ENCODE data around the gene NDUFV2.
"Not testable (repeated sequence)": the region's sequence is repeated elsewhere in the genome, so short reads cannot be mapped to it uniquely, and the experiment has no call there.

NDUFV2 gene

DNA sequence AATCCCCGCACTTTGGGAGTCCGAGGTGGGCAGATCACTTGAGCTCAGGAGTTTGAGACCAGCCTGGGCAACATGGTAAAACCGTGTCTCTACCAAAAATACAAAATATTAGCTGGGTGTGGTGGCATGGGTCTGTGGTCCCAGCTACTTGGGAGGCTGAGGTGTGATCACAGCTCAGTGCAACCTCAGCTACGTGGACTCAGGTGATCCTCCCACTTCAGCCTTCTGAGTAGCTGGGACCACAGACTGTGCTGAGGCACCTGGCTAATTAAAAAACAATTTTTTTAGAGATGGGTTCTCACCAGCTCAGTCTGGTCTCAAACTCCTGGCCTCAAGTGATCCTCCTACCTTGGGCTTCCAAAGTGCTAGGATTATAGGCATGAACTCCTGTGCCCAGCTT, 57.5 kb downstream of the NDUFV2 start:
- H3K27me3 ChIP-seq (ENCODE audit: low read depth): no peaks in the 10 kb centered on the region
- DNase-seq (ENCODE audit: low spot score in 2 of 2): no peak
- no peaks in the 10 kb centered on the region for H3K9me3 ChIP-seq
- no peak overlapping the region for H3K4me3 ChIP-seq
- peaks cover 4% of the 10 kb centered on the region; the same call in 1 of the 2 replicates for H3K4me1 ChIP-seq
- in situ Hi-C loops (cut with MboI; ENCODE audit: low sequenced_read_pairs): no loop called here
- H3K36me3 ChIP-seq (replicated peaks): no peaks in the 10 kb centered on the region

DNA sequence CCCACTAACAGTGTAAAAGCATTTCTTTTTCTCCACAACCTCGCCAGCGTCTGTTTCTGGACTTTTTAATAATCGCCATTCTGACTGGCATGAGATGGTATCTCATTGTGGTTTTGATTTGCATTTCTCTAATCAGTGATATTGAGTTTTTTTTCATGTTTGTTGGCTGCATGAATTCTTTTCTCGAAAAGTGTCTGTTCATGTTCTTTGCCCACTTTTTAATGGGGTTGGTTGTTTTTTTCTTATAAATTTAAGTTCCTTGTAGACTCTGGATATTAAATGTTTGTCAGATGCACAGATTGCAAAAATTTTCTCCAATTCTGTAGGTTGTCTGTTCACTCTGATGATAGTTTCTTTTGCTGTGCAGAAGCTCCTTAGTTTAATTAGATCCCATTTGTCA, 60.2 kb downstream of the NDUFV2 start:
- in situ Hi-C loops (cut with MboI; ENCODE audit: low sequenced_read_pairs); H3K36me3 ChIP-seq (replicated peaks); DNase-seq (ENCODE audit: low spot score in 2 of 2); H3K9me3 ChIP-seq; H3K27me3 ChIP-seq (ENCODE audit: low read depth); H3K4me1 ChIP-seq; H3K4me3 ChIP-seq: not testable (repeated sequence)

DNA sequence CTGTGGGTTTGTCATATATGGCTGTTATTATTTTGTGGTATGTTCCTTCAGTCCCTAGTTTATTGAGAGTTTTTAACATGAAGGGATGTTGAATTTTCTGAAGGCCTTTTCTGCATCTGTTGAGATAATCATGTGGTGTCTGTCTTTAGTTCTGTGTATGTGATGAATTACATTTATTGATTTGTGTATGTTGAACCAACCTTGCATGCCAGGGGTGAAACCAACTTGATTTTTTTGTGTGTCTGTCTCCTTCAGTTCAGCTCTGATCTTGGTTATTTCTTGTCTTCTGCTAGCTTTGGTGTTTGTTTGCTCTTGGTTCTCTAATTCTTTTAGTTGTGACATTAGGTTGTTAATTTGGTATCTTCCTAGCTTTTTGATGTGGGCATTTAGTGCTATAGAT, 61.6 kb downstream of the NDUFV2 start:
- DNase-seq (ENCODE audit: low spot score in 2 of 2); H3K36me3 ChIP-seq (replicated peaks); in situ Hi-C loops (cut with MboI; ENCODE audit: low sequenced_read_pairs); H3K4me3 ChIP-seq; H3K27me3 ChIP-seq (ENCODE audit: low read depth); H3K4me1 ChIP-seq; H3K9me3 ChIP-seq: not testable (repeated sequence)

DNA sequence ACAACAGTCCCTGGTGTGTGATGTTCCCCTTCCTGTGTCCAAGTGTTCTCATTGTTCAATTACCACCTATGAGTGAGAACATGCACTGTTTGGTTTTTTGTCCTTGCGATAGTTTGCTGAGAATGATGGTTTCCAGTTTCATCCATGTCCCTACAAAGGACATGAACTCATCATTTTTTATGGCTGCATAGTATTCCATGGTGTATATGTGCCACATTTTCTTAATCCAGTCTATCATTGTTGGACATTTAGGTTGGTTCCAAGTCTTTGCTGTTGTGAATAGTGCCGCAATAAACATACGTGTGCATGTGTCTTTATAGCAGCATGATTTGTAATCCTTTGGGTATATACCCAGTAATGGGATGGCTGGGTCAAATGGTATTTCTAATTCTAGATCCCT, 63.4 kb downstream of the NDUFV2 start:
- DNase-seq (ENCODE audit: low spot score in 2 of 2); H3K27me3 ChIP-seq (ENCODE audit: low read depth); H3K36me3 ChIP-seq (replicated peaks); H3K4me1 ChIP-seq; in situ Hi-C loops (cut with MboI; ENCODE audit: low sequenced_read_pairs); H3K9me3 ChIP-seq; H3K4me3 ChIP-seq: not testable (repeated sequence)

DNA sequence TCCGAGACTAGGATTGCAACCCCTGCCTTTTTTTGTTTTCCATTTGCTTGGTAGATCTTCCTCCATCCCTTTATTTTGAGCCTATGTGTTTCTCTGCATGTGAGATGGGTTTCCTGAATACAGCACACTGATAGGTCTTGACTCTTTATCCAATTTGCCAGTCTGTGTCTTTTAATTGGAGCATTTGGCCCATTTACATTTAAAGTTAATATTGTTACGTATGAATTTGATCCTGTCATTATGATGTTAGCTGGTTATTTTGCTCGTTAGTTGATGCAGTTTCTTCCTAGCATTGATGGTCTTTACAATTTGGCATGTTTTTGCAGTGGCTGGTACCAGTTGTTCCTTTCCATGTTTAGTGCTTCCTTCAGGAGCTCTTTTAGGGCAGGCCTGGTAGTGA, 67.0 kb downstream of the NDUFV2 start:
- DNase-seq (ENCODE audit: low spot score in 2 of 2); H3K27me3 ChIP-seq (ENCODE audit: low read depth); in situ Hi-C loops (cut with MboI; ENCODE audit: low sequenced_read_pairs); H3K4me1 ChIP-seq; H3K4me3 ChIP-seq; H3K36me3 ChIP-seq (replicated peaks); H3K9me3 ChIP-seq: not testable (repeated sequence)

DNA sequence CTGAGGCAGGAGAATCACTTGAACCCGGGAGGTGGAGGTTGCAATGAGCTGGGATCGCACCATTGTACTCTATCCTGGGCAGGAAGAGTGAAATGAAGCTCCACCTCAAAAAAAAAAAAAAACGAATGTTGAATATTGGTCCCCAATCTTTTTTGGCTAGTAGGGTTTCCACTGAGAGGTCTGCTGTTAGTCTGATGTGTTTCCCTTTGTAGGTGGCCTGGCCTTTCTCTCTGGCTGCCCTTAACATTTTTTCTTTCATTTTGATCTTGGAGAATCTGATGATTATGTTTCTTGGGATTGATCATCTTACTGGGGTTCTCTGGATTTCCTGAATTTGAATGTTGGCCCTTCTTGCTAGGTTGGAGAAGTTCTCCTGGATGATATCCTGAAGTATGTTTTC, 69.4 kb downstream of the NDUFV2 start:
- H3K4me1 ChIP-seq; H3K9me3 ChIP-seq; in situ Hi-C loops (cut with MboI; ENCODE audit: low sequenced_read_pairs); H3K36me3 ChIP-seq (replicated peaks); H3K27me3 ChIP-seq (ENCODE audit: low read depth); DNase-seq (ENCODE audit: low spot score in 2 of 2); H3K4me3 ChIP-seq: not testable (repeated sequence)

DNA sequence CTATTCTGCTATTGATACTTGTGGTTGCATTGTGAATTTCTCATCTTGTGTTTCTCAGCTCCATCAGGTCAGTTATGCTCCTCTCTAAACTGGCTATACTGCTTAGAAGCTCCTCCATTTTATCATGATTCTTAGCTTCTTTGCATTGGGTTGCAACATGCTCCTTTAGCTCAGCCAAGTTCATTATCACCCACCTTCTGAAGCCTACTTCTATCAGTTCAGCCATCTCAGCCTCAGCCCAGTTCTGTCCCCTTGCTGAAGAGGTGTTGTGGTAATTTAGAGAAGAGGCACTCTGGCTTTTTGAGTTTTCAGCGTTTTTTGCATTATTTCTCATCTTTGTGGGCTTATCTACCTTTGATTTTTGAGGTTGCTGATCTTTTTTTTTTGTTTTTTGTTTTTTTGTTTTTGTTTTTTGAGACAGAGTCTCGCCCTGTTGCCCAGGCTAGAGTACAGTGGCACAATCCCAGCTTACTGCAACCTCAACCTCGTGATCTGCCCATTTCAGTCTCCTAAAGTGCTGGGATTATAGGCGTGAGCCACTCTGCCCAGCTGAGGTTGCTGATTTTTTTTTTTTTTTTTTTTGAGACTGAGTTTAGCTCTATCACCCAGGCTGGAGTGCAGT, 70.1 kb downstream of the NDUFV2 start:
- in situ Hi-C loops (cut with MboI; ENCODE audit: low sequenced_read_pairs): no loop called here
- H3K4me3 ChIP-seq: no peak overlapping the region
- no peaks in the 10 kb centered on the region for H3K27me3 ChIP-seq (ENCODE audit: low read depth)
- H3K9me3 ChIP-seq: no peaks in the 10 kb centered on the region; the same call in 1 of the 2 replicates
- no peak for DNase-seq (ENCODE audit: low spot score in 2 of 2)
- no peaks in the 10 kb centered on the region for H3K36me3 ChIP-seq (replicated peaks)
- H3K4me1 ChIP-seq: peaks cover 6% of the 10 kb centered on the region; the same call in 1 of the 2 replicates

DNA sequence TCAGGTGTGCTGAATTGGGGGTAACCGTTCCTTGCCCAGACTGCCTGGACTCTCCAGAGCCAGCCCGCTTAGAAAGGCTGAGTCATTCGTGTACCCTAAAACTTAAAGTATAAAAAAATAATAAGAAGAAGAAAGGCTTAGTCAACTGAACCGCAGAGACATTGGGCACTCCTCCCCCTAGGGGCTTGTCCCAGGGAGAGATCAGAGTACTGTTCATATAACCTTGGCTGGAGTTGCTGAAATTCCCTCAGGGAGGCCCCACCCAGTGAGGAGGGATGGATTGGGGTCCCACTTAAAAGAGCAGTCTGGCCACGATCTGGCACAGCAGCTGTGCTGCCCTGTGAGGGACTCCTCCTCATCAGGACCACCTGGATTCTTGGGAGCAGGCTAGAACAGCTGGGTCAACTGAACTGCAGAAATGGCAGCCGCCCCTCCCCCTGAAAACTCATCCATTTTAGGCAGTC, 71.3 kb downstream of the NDUFV2 start:
- no peaks in the 10 kb centered on the region for H3K27me3 ChIP-seq (ENCODE audit: low read depth)
- H3K36me3 ChIP-seq (replicated peaks): no peaks in the 10 kb centered on the region
- in situ Hi-C loops (cut with MboI; ENCODE audit: low sequenced_read_pairs): no loop called here
- peaks cover 16% of the 10 kb centered on the region for H3K4me1 ChIP-seq
- no peak overlapping the region for H3K4me3 ChIP-seq
- DNase-seq (ENCODE audit: low spot score in 2 of 2): no peak
- no peaks in the 10 kb centered on the region; the same call in 1 of the 2 replicates for H3K9me3 ChIP-seq

DNA sequence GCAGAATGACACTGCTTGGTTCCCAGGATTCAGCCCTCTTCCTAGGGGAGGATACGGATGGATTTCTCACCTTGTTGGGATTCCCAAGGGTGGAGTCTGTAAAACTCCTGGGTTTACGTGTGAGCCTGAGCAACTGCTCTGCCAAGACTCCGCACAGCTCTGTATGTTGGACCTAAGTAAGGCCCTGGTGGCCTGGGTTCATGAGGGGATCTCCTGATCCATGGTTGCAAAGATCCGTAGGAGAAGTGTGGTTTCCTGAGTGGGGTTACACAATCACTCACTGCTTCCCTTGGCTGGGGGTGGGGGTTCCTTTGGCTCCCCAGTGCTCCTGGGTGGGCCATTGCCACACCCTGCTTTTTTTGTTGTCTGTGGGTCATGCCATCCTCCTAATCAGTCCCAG, 71.8 kb downstream of the NDUFV2 start:
- Histone ChIP-seq H3K9me3 (no peaks in the 10 kb centered on the region; the same call in 1 of the 2 replicates), H3K36me3 (replicated peaks) (no peaks in the 10 kb centered on the region), H3K4me3 (no peak overlapping the region), H3K4me1 (peaks cover 16% of the 10 kb centered on the region), H3K27me3 (ENCODE audit: low read depth) (no peaks in the 10 kb centered on the region)
- no peak for DNase-seq (ENCODE audit: low spot score in 2 of 2)
- in situ Hi-C loops (cut with MboI; ENCODE audit: low sequenced_read_pairs): no loop called here

DNA sequence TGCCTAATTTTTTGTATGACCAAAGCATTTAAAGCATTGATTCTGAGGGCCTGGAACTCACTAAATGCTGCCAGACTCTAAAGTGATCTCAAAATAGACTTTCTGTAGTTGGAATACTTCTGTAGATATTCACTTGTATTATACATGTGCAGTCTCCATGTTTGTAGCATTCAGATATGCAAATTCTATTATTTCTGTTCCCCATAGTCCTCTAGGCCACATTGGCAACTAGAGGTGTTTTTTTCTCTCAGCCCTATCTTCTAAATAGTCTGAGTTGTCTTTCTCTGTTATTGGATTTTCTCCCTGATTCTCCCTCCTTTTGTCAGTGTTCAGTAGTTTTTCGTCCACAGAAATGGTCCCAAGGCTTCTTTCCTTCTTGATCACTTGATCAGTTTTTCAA, 72.6 kb downstream of the NDUFV2 start:
- in situ Hi-C loops (cut with MboI; ENCODE audit: low sequenced_read_pairs): no loop called here
- no peaks in the 10 kb centered on the region for H3K9me3 ChIP-seq
- H3K4me1 ChIP-seq: peaks cover 16% of the 10 kb centered on the region
- no peaks in the 10 kb centered on the region for H3K36me3 ChIP-seq (replicated peaks)
- no peak overlapping the region for H3K4me3 ChIP-seq
- DNase-seq (ENCODE audit: low spot score in 2 of 2): no peak
- H3K27me3 ChIP-seq (ENCODE audit: low read depth): no peaks in the 10 kb centered on the region

DNA sequence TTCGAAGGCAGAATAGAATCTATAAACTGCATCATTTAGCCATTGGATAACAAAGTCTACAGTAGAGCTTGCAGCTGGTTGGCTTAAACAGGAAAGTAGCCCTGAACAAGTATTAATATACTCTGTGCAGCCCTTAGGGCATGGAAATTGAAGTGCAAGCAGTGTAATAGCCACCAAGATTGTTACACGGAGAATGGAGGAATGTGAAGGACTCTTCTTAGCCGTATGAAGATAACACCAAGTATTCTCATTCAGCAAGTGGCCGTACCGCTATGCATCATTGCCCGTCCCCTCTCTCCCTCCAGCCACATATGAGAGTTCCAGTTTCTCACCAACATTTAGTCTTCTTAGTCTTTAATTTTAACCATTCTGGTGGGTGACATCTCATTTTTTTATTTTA, 74.5 kb downstream of the NDUFV2 start:
- peaks cover 16% of the 10 kb centered on the region for H3K4me1 ChIP-seq
- H3K9me3 ChIP-seq: no peaks in the 10 kb centered on the region
- H3K4me3 ChIP-seq: no peak overlapping the region
- peak in 1 of 2 experiments; percentile 18 for DNase-seq (ENCODE audit: low spot score in 2 of 2)
- in situ Hi-C loops (cut with MboI; ENCODE audit: low sequenced_read_pairs): no loop called here
- no peaks in the 10 kb centered on the region for H3K36me3 ChIP-seq (replicated peaks)
- H3K27me3 ChIP-seq (ENCODE audit: low read depth): no peaks in the 10 kb centered on the region

DNA sequence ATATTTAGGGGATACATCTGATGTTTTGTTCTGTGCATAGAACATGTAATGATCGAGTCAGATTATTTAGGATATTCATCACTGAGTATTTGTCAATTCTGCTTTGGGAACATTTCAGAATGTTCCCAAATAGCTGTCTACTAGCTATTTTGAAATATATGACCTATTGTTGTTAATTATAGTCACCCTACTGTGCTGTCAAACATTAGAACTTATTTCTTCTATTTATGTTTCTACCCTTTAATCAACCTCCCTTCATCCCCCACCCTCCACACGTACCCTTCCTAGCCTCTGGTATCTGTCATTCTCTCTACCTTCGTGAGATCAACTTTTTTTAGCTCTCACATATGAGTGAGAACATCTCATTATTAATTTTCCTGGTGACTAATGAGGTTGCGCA, 75.0 kb downstream of the NDUFV2 start:
- in situ Hi-C loops (cut with MboI; ENCODE audit: low sequenced_read_pairs): no loop called here
- no peaks in the 10 kb centered on the region for H3K36me3 ChIP-seq (replicated peaks)
- DNase-seq (ENCODE audit: low spot score in 2 of 2): no peak
- H3K9me3 ChIP-seq: no peaks in the 10 kb centered on the region
- peaks cover 18% of the 10 kb centered on the region for H3K4me1 ChIP-seq
- no peaks in the 10 kb centered on the region for H3K27me3 ChIP-seq (ENCODE audit: low read depth)
- H3K4me3 ChIP-seq: no peak overlapping the region

DNA sequence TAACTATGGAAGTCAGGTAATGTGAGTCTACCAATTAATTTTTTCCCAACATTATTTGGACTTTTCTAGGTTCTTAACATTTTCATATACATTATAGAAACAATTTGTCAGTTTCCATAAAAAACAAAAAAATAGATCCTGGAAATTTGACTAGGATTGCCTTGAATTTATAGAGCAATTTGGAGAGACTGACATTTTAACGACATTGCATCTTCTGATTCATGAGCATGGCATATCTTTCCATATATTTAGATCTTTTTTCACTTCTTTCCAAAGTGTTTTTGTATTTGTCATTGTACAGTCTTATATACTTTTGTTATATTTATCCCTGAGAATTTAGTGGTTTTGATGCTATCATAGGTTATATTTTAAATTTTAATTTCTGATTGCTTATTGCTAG, 76.1 kb downstream of the NDUFV2 start:
- Histone ChIP-seq H3K4me3 (no peak overlapping the region), H3K36me3 (replicated peaks) (no peaks in the 10 kb centered on the region), H3K27me3 (ENCODE audit: low read depth) (no peaks in the 10 kb centered on the region), H3K9me3 (no peaks in the 10 kb centered on the region), H3K4me1 (peaks cover 19% of the 10 kb centered on the region)
- in situ Hi-C loops (cut with MboI; ENCODE audit: low sequenced_read_pairs): no loop called here
- no peak for DNase-seq (ENCODE audit: low spot score in 2 of 2)

DNA sequence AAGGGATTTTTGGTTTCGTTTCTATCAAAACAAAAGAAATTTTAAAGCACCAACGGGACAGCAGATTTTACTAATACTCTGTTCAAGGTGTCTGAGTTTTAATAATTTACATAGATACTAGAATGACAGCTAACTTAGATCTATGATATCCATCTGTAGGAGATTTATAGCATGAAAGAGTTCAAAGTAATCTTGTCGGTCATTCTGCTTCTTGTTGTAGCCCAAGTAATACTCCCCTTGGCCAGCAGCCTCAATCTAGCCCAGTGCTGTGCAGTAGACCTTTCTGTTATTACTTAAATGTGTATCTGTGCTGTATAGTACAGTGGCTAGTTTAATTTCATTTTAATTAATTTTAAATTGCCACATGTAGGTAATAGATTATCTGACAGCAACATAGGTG, 78.8 kb downstream of the NDUFV2 start:
- H3K4me3 ChIP-seq: no peak overlapping the region
- no peak for DNase-seq (ENCODE audit: low spot score in 2 of 2)
- peaks cover 19% of the 10 kb centered on the region for H3K4me1 ChIP-seq
- no peaks in the 10 kb centered on the region for H3K9me3 ChIP-seq
- H3K36me3 ChIP-seq (replicated peaks): no peaks in the 10 kb centered on the region
- in situ Hi-C loops (cut with MboI; ENCODE audit: low sequenced_read_pairs): no loop called here
- no peaks in the 10 kb centered on the region for H3K27me3 ChIP-seq (ENCODE audit: low read depth)

DNA sequence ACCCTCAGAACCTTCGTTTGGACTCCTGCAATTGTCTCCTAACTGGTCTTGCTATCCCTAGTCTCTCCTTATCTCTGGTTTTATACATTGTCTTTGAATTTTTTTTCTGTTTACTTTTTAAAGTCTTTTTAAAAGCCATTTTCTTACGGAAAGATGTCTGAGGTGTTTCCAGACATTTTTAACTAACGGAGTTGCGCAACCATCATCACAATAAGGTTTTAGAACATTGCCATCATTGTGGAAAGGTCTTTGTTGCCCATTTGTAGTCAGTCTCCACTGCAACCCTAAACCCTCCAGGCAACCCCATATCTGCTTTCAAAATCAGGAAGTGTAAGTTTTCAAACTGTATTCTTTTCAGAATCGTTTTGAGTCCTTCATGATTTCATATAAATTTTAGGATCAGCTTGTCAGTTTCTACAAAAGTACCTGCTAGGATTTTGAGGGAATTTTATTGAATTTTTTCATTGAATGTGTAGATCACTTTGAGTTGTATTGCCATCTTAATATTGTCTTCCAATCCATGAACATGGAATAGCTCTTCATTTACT, 80.4 kb downstream of the NDUFV2 start:
- Histone ChIP-seq H3K4me1 (peaks cover 10% of the 10 kb centered on the region), H3K36me3 (replicated peaks) (no peaks in the 10 kb centered on the region), H3K9me3 (no peaks in the 10 kb centered on the region), H3K27me3 (ENCODE audit: low read depth) (no peaks in the 10 kb centered on the region), H3K4me3 (no peak overlapping the region)
- in situ Hi-C loops (cut with MboI; ENCODE audit: low sequenced_read_pairs): no loop called here
- DNase-seq (ENCODE audit: low spot score in 2 of 2): no peak
